PC-3 (cell line): ENCODE data around the gene BCL2L11. TPM values are rescaled to one million over a fixed set of nuclear protein-coding genes. Genes with fewer than 3 reads are reported as not detected.

Experiments used
- ATAC-seq: fragments of 200-7000 bp; cut with Tn5 transposase; 2 replicates; pipeline ENCODE4 v1.9.1; 2020; ENCODE audit warnings: mild to moderate bottlenecking, moderate library complexity
- BruUV-seq: library from RNA; stranded (reverse); fragments of 400-500 nt; replicated peaks from 2 replicates; lab custom pipeline; 2021; lab: Mats Ljungman, UMichigan
- CTCF ChIA-PET: fragments of 300-600 bp; sonication (Branson Sonifier 250); formaldehyde crosslinking; loops from one replicate; lab custom pipeline; 2022; ENCODE audit warnings: antibody characterized with exemption; lab: Charles Lee
- POLR2A ChIA-PET: fragments of 300-600 bp; sonication (Branson Sonifier 250); formaldehyde crosslinking; loops from one replicate; lab custom pipeline; 2022; ENCODE audit warnings: antibody characterized with exemption; ENCODE audit not compliant: unreplicated experiment; lab: Charles Lee
- DNase-seq: peaks from one replicate; pipeline ENCODE4 v3.0.0-alpha.2; 2015
- H2AFZ ChIP-seq: fragments of 300-600 bp; sonication (generic); 2 replicates; pipeline ENCODE4 v1.6.0; 2016; ENCODE audit warnings: antibody characterized with exemption, low read length
- H3F3A ChIP-seq: fragments of 300-600 bp; sonication (generic); one replicate; pipeline ENCODE4 v1.6.0; 2017; ENCODE audit warnings: antibody characterized with exemption, low read length, control low read depth, mild to moderate bottlenecking; ENCODE audit not compliant: unreplicated experiment
- H3K27ac ChIP-seq: fragments of 300-600 bp; sonication (generic); 2 replicates; pipeline ENCODE4 v1.5.1; 2016; ENCODE audit warnings: mild to moderate bottlenecking, low read length
- H3K27me3 ChIP-seq: fragments of 300-600 bp; sonication (generic); 2 replicates; pipeline ENCODE4 v1.6.1; 2016; ENCODE audit warnings: low read length, mixed read lengths
- H3K36me3 ChIP-seq: fragments of 300-600 bp; sonication (generic); 2 replicates; pipeline ENCODE4 v1.6.1; 2016; ENCODE audit warnings: low read depth, mixed run types, low read length, mixed read lengths
- H3K4me1 ChIP-seq: fragments of 300-600 bp; sonication (generic); 2 replicates; pipeline ENCODE4 v1.5.1; 2016; ENCODE audit warnings: low read length; ENCODE audit not compliant: insufficient read depth
- H3K4me2 ChIP-seq: fragments of 300-600 bp; sonication (generic); 2 replicates; pipeline ENCODE4 v1.6.0; 2016; ENCODE audit warnings: low read length
- H3K4me3 ChIP-seq: fragments of 300-600 bp; sonication (generic); 2 replicates; pipeline ENCODE4 v1.5.1; 2016; ENCODE audit warnings: mild to moderate bottlenecking, low read length, mixed read lengths
- H3K79me2 ChIP-seq: fragments of 300-600 bp; sonication (generic); 2 replicates; pipeline ENCODE4 v1.6.1; 2017; ENCODE audit warnings: low read length, mixed read lengths
- H3K9ac ChIP-seq: fragments of 300-600 bp; sonication (generic); 2 replicates; pipeline ENCODE4 v1.6.0; 2016; ENCODE audit warnings: mild to moderate bottlenecking, low read length
- H3K9me2 ChIP-seq: fragments of 300-600 bp; sonication (generic); replicated peaks from 2 replicates; pipeline ENCODE4 v1.6.1; 2016; ENCODE audit warnings: mixed run types, low read length, mixed read lengths
- H3K9me3 ChIP-seq: fragments of 300-600 bp; sonication (generic); 2 replicates; pipeline ENCODE4 v1.6.1; 2016; ENCODE audit warnings: low read length, mixed read lengths
- H4K20me1 ChIP-seq: fragments of 300-600 bp; sonication (generic); 2 replicates; pipeline ENCODE4 v1.6.1; 2016; ENCODE audit warnings: low read length, mixed read lengths
- CTCF ChIP-seq: fragments of 300-600 bp; sonication (generic); conservative IDR thresholded peaks from 2 replicates; pipeline ENCODE4 v1.5.1; 2017; ENCODE audit warnings: antibody characterized with exemption, low read depth, mild to moderate bottlenecking, low read length
- EZH2 ChIP-seq: fragments of 300-600 bp; sonication (generic); IDR thresholded peaks from one replicate; pipeline ENCODE4 v1.6.1; 2017; ENCODE audit warnings: antibody characterized with exemption, mild to moderate bottlenecking, low read length; ENCODE audit not compliant: unreplicated experiment
- EZH2phosphoT487 ChIP-seq: fragments of 300-600 bp; sonication (generic); IDR thresholded peaks from 2 replicates; pipeline ENCODE4 v1.6.1; 2018; ENCODE audit warnings: mild to moderate bottlenecking, antibody characterized with exemption, low read length, borderline replicate concordance
- intact Hi-C: fragments of 100-400 bp; cut with micrococcal nuclease; formaldehyde crosslinking; loops from 2 replicates; pipeline ENCODE4 v1.9.0; 2023
- total RNA-seq: library from RNA; depleted of rRNA; stranded (reverse); fragments of >200 nt; gene quantifications from 2 replicates; pipeline ENCODE4 v1.2.3, GENCODE V29; 2014

The BCL2L11 gene
- total RNA-seq, 1 experiment from 2014 or later = 11.3 TPM

GRCh38 chr2:111143843-111144198 lies 23.1 kb downstream of the BCL2L11 start:
- Histone ChIP-seq H3K4me3 (no peak overlapping the region), H3K4me1 (peaks cover 25% of the 10 kb centered on the region), H3K36me3 (peaks cover 18% of the 10 kb centered on the region), H2AFZ (no peak overlapping the region), H3F3A (no peaks in the 10 kb centered on the region), H3K4me2 (no peak overlapping the region), H3K27me3 (no peaks in the 10 kb centered on the region), H3K9me2 (no peaks in the 10 kb centered on the region), H3K79me2 (peaks cover 56% of the 10 kb centered on the region), H3K27ac (no peak overlapping the region), H4K20me1 (peaks cover 6% of the 10 kb centered on the region; the same call in 1 of the 2 replicates), H3K9me3 (no peaks in the 10 kb centered on the region), H3K9ac (no peak overlapping the region)
- TF ChIP-seq EZH2phosphoT487 (no peak), EZH2 (no peak), CTCF (no peak)
- CTCF ChIA-PET = no interaction called here
- ATAC-seq (no peak), DNase-seq (no peak)
- BruUV-seq = no TSS peak
- POLR2A ChIA-PET = no interaction called here
- intact Hi-C loops = no loop called here

- H3K9me3 ChIP-seq = no peaks in the 10 kb centered on the region
- H3K9me2 ChIP-seq = no peaks in the 10 kb centered on the region
- no peaks in the 10 kb centered on the region for H3F3A ChIP-seq
- peaks cover 11% of the 10 kb centered on the region for H3K4me1 ChIP-seq
- H3K36me3 ChIP-seq = peaks cover 15% of the 10 kb centered on the region
- H3K79me2 ChIP-seq = peaks cover 56% of the 10 kb centered on the region
- no peaks in the 10 kb centered on the region for H4K20me1 ChIP-seq
- no peak overlapping the region for H3K9ac ChIP-seq
- DNase-seq (no peak), ATAC-seq (no peak)
- BruUV-seq = no TSS peak
- H3K4me3 ChIP-seq = no peak overlapping the region
- no peaks in the 10 kb centered on the region for H3K27me3 ChIP-seq
- intact Hi-C loops = no loop called here
- TF ChIP-seq CTCF (no peak), EZH2phosphoT487 (no peak), EZH2 (no peak)
- ChIA-PET POLR2A (interaction anchor here (0.7 kb wide), 1 partner anchor 40 kb away, joined by 5 read pairs; no protein-coding TSS in a partner anchor), CTCF (no interaction called here)
- H2AFZ ChIP-seq = no peak overlapping the region
- no peak overlapping the region for H3K4me2 ChIP-seq
- H3K27ac ChIP-seq = no peak overlapping the region
These were observed 24.5 kb downstream of the BCL2L11 start for GRCh38 chr2:111145103-111145760.

DNA sequence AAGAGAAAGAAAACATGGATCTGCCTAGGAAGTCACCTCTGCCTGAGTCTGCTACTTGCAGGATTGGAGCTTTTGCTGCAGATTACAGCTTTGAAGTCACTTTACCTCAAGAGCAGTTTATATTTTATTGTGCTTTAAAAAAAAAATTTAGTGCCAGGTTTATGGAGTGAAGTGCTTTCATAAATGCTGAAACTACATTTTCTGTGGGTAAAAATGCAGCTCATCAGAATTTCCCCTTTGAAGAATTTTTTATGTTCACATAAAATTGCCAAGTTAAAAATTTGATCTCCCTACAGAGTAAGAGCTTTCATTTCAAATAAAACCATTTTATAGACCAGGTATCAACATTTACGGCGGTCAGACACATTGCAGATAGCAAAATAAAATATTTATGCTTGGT lies 25.2 kb downstream of the BCL2L11 start:
- DNase-seq = no peak
- no peak overlapping the region for H3K4me3 ChIP-seq
- ChIA-PET CTCF (no interaction called here), POLR2A (interaction anchor here (0.6 to 0.7 kb wide), 2 partner anchors 39 to 563 kb away, joined by 3 to 5 read pairs; no protein-coding TSS in a partner anchor)
- H3K4me2 ChIP-seq = no peak overlapping the region
- no peaks in the 10 kb centered on the region for H3K9me3 ChIP-seq
- H4K20me1 ChIP-seq = no peaks in the 10 kb centered on the region
- H3K27me3 ChIP-seq = no peaks in the 10 kb centered on the region
- peaks cover 8% of the 10 kb centered on the region for H3K36me3 ChIP-seq
- H3K9ac ChIP-seq = no peak overlapping the region
- no peaks in the 10 kb centered on the region for H3F3A ChIP-seq
- intact Hi-C loops = no loop called here
- peaks cover 49% of the 10 kb centered on the region for H3K79me2 ChIP-seq
- H3K27ac ChIP-seq = no peak overlapping the region
- no peak for ATAC-seq
- no TSS peak for BruUV-seq
- TF ChIP-seq EZH2phosphoT487 (no peak), EZH2 (no peak), CTCF (no peak)
- no peak overlapping the region for H2AFZ ChIP-seq
- H3K9me2 ChIP-seq = no peaks in the 10 kb centered on the region
- H3K4me1 ChIP-seq = peaks cover 4% of the 10 kb centered on the region; the same call in 1 of the 2 replicates
